SU-DHL-6 (cell line): ENCODE results near the gene PAX1.
A peak's percentile ranks its signal among the peaks of the same experiment; 100 is the strongest.

ENCODE experiments used
- H2AFZ ChIP-seq: fragments of 200-600 bp; sonication (generic); 2 replicates; pipeline ENCODE4 v1.6.1; 2014; ENCODE audit warnings: low read depth, mild to moderate bottlenecking, moderate library complexity, mixed read lengths, antibody characterized with exemption, low read length; ENCODE audit not compliant: severe bottlenecking
- H3F3A ChIP-seq: fragments of 200-600 bp; shearing (Covaris generic); 2 replicates; pipeline ENCODE4 v1.6.0; 2016; ENCODE audit warnings: antibody characterized with exemption, mild to moderate bottlenecking; ENCODE audit not compliant: insufficient read depth
- H3K27ac ChIP-seq: fragments of 200-600 bp; sonication (generic); 2 replicates; pipeline ENCODE4 v1.5.1; 2016; ENCODE audit warnings: low read depth, mild to moderate bottlenecking, low read length, moderate library complexity, mixed read lengths
- H3K27me3 ChIP-seq: fragments of 200-600 bp; sonication (generic), shearing (Covaris generic); 2 replicates; pipeline ENCODE4 v1.6.0; 2014; ENCODE audit warnings: mild to moderate bottlenecking, low read length
- H3K36me3 ChIP-seq: fragments of 200-600 bp; sonication (generic); 2 replicates; pipeline ENCODE4 v1.6.1; 2014; ENCODE audit warnings: mild to moderate bottlenecking, low read length, mixed read lengths
- H3K4me2 ChIP-seq: fragments of 300-600, 200-600 bp; shearing (Covaris generic), sonication (generic); 2 replicates; pipeline ENCODE4 v1.6.0; 2014; ENCODE audit warnings: low read length, low read depth, mild to moderate bottlenecking; ENCODE audit not compliant: poor library complexity, severe bottlenecking
- H3K4me3 ChIP-seq: fragments of 200-600 bp; sonication (generic); 2 replicates; pipeline ENCODE4 v1.5.1; 2014; ENCODE audit warnings: antibody characterized with exemption, low read length, mild to moderate bottlenecking, mixed read lengths; ENCODE audit not compliant: insufficient read depth, poor library complexity, severe bottlenecking
- H3K79me2 ChIP-seq: fragments of 200-600 bp; sonication (generic); 2 replicates; pipeline ENCODE4 v1.6.1; 2014; ENCODE audit warnings: mild to moderate bottlenecking, low read length, moderate library complexity; ENCODE audit not compliant: insufficient read depth
- H3K9ac ChIP-seq: fragments of 200-600 bp; sonication (generic); 2 replicates; pipeline ENCODE4 v1.7.0; 2014; ENCODE audit warnings: mild to moderate bottlenecking, low read length
- H3K9me2 ChIP-seq: fragments of 200-600 bp; sonication (generic); replicated peaks from 2 replicates; pipeline ENCODE4 v1.6.1; 2014; ENCODE audit warnings: low read length; ENCODE audit not compliant: insufficient read depth
- H3K9me3 ChIP-seq: fragments of 200-600 bp; sonication (generic); 2 replicates; pipeline ENCODE4 v1.6.1; 2014; ENCODE audit warnings: low read length, mixed read lengths; ENCODE audit not compliant: insufficient read depth
- H4K20me1 ChIP-seq: fragments of 200-600 bp; sonication (generic); 2 replicates; pipeline ENCODE4 v1.6.1; 2014; ENCODE audit warnings: low read depth, mild to moderate bottlenecking, antibody characterized with exemption, low read length, moderate library complexity, mixed read lengths
- EZH2phosphoT487 ChIP-seq: fragments of 200-600 bp; sonication (generic), shearing (Covaris generic); conservative IDR thresholded peaks from 2 replicates; pipeline ENCODE4 v1.6.1; 2018; ENCODE audit warnings: mild to moderate bottlenecking, antibody characterized with exemption, low read length, moderate library complexity, mixed read lengths
- TF ChIP-seq, protein P1 (sequence below): fragments of 200-600 bp; sonication (generic); IDR thresholded peaks from one replicate; pipeline ENCODE4 v1.5.1; 2017; ENCODE audit warnings: antibody characterized with exemption, mild to moderate bottlenecking, low read length, moderate library complexity; ENCODE audit not compliant: insufficient read depth, poor library complexity, severe bottlenecking

PAX1 gene

DNA sequence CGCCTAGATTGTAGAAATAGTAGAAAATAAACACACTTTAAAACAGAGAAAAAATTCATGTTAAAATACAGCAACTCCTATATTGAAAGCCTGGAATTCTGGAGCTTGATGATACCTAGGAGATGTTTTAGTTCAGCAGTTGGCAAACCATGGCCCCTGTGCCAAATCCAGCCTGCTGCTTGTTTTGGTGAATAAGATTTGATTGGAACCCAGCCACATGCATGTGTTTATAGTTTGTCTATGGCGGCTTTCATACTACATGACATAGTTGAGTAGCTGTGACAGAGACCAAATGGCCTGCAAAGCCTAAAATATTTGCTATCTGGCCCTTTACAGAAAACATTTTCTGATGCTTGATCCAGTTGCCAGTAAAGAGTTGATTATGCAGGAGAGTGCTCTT, 57.2 kb downstream of the PAX1 start:
- H3K9me3 ChIP-seq: no peaks in the 10 kb centered on the region
- H3K27me3 ChIP-seq: no peaks in the 10 kb centered on the region
- no peaks in the 10 kb centered on the region for H3K9me2 ChIP-seq
- no peak overlapping the region for H3K27ac ChIP-seq
- no peak overlapping the region for H2AFZ ChIP-seq
- no peak overlapping the region for H3K4me2 ChIP-seq
- no peak overlapping the region for H3K4me3 ChIP-seq
- no peaks in the 10 kb centered on the region for H3K79me2 ChIP-seq
- no peak overlapping the region for H3K9ac ChIP-seq
- TF ChIP-seq, protein P1, sequence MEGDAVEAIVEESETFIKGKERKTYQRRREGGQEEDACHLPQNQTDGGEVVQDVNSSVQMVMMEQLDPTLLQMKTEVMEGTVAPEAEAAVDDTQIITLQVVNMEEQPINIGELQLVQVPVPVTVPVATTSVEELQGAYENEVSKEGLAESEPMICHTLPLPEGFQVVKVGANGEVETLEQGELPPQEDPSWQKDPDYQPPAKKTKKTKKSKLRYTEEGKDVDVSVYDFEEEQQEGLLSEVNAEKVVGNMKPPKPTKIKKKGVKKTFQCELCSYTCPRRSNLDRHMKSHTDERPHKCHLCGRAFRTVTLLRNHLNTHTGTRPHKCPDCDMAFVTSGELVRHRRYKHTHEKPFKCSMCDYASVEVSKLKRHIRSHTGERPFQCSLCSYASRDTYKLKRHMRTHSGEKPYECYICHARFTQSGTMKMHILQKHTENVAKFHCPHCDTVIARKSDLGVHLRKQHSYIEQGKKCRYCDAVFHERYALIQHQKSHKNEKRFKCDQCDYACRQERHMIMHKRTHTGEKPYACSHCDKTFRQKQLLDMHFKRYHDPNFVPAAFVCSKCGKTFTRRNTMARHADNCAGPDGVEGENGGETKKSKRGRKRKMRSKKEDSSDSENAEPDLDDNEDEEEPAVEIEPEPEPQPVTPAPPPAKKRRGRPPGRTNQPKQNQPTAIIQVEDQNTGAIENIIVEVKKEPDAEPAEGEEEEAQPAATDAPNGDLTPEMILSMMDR: no peak
- TF ChIP-seq EZH2phosphoT487: no peak
- H3K36me3 ChIP-seq: no peaks in the 10 kb centered on the region
- no peaks in the 10 kb centered on the region for H3F3A ChIP-seq
- no peaks in the 10 kb centered on the region for H4K20me1 ChIP-seq

DNA sequence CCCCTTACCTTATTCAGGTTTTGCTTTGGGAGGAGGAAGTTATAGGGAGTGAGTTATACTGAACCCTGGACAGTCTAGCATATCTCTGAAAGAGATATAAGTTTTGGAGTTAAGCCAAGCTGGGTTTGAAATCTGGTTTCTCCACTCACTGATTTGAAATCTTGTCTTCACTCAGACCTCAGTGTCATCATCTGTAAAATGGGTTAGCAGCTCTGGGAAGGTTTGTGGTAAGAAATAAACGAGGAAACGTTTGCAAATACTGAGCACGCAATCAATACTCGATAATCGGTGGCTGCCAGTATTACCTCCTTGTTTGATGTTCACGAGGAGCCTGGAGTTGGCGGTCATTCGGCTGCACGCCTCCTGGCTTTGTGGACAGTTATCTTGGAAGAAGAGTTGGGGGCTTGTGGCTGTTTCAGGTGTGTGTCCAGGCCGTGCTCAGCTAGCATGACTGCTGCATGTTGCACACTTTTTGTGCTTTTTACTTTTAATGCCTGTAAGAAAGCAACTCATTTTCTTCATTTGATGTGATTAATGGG, 61.8 kb downstream of the PAX1 start:
- Histone ChIP-seq H3K27ac (no peak overlapping the region), H3K9me3 (no peaks in the 10 kb centered on the region), H2AFZ (no peak overlapping the region), H3K36me3 (no peaks in the 10 kb centered on the region), H3K9me2 (no peaks in the 10 kb centered on the region), H3K4me2 (no peak overlapping the region), H3K9ac (no peak overlapping the region), H3K79me2 (no peaks in the 10 kb centered on the region), H3K27me3 (no peaks in the 10 kb centered on the region), H3F3A (no peaks in the 10 kb centered on the region), H4K20me1 (no peaks in the 10 kb centered on the region), H3K4me3 (no peak overlapping the region)
- TF ChIP-seq, protein P1: no peak
- TF ChIP-seq EZH2phosphoT487: no peak

DNA sequence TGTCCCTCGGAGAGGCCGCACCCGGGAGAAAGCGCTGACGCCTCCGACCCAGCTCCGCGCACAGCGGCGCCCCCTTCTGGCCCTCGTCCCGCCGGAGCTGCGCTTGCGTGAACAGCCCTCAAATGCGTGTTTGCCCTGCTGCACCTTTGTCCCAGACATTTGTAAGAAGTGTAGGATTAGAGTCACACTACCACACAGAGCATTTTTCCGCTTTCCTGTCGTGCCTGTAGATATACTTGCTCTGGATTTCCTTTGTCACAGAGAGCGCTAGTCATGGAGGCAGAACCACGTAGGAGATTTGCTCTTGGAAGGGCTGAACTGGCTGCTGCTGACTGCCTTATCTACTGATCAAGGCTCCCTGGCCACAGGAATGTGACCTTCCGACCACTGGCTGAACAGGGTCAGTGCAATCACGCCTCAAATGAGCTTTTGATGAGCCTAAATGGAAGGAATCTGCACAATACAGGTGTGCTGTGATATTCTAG, 62.3 kb downstream of the PAX1 start:
- no peaks in the 10 kb centered on the region for H3K79me2 ChIP-seq
- H3K27ac ChIP-seq: no peak overlapping the region
- H3K36me3 ChIP-seq: no peaks in the 10 kb centered on the region
- H2AFZ ChIP-seq: no peak overlapping the region
- no peak for TF ChIP-seq EZH2phosphoT487
- TF ChIP-seq, protein P1: peak; percentile 11
- H3F3A ChIP-seq: no peaks in the 10 kb centered on the region
- no peaks in the 10 kb centered on the region for H3K9me3 ChIP-seq
- no peaks in the 10 kb centered on the region for H3K27me3 ChIP-seq
- H3K4me3 ChIP-seq: no peak overlapping the region
- H3K4me2 ChIP-seq: no peak overlapping the region
- no peaks in the 10 kb centered on the region for H4K20me1 ChIP-seq
- no peak overlapping the region for H3K9ac ChIP-seq
- H3K9me2 ChIP-seq: no peaks in the 10 kb centered on the region
